ENCODE measurements around the gene ADGRL1.

GRCh38 chr19:14149509-14149994, 56.4 kb downstream of the ADGRL1 start:
- no peak for TF ChIP-seq CTCF (IDR thresholded peaks at IDR 0.05)
- no peak for TF ChIP-seq POLR2A (IDR thresholded peaks at IDR 0.05)
